ENCODE results near the gene FRAS1.
"Not testable (repeated sequence)": the region's sequence is repeated elsewhere in the genome, so short reads cannot be mapped to it uniquely, and the experiment has no call there.

The FRAS1 gene

GRCh38 chr4:78267790-78268189, 210.7 kb downstream of the FRAS1 start:
- H3K4me3 ChIP-seq (ENCODE audit: low read depth, low read length): no peak overlapping the region

GRCh38 chr4:78268597-78268996, 211.5 kb downstream of the FRAS1 start:
- no peak overlapping the region for H3K4me3 ChIP-seq (ENCODE audit: low read depth, low read length)

DNA sequence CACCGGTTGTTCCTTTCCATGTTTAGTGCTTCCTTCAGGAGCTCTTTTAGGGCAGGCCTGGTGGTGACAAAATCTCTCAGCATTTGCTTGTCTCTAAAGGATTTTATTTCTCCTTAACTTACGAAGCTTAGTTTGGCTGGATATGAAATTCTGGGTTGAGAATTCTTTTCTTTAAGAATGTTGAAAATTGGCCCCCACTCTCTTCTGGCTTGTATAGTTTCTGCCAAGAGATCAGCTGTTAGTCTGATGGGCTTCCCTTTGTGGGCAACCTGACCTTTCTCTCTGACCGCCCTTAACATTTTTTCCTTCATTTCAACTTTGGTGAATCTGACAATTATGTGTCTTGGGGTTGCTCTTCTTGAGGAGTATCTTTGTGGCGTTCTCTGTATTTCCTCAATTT, 218.3 kb downstream of the FRAS1 start:
- H3K4me3 ChIP-seq (ENCODE audit: low read depth, low read length): not testable (repeated sequence)

GRCh38 chr4:78286281-78286680, 229.2 kb downstream of the FRAS1 start:
- H3K4me3 ChIP-seq (ENCODE audit: low read depth, low read length): no peak overlapping the region

- H3K4me3 ChIP-seq (ENCODE audit: low read depth, low read length): no peak overlapping the region
Observed at GRCh38 chr4:78288327-78288726, 231.2 kb downstream of the FRAS1 start.

GRCh38 chr4:78291277-78291676, 234.2 kb downstream of the FRAS1 start:
- H3K4me3 ChIP-seq (ENCODE audit: low read depth, low read length): no peak overlapping the region

- H3K4me3 ChIP-seq (ENCODE audit: low read depth, low read length): no peak overlapping the region
Observed at GRCh38 chr4:78292341-78292740, 235.2 kb downstream of the FRAS1 start.

- H3K4me3 ChIP-seq (ENCODE audit: low read depth, low read length): no peak overlapping the region
Observed at GRCh38 chr4:78292856-78293255, 235.7 kb downstream of the FRAS1 start.

- no peak overlapping the region for H3K4me3 ChIP-seq (ENCODE audit: low read depth, low read length)
Observed at GRCh38 chr4:78293348-78293747, 236.2 kb downstream of the FRAS1 start.

DNA sequence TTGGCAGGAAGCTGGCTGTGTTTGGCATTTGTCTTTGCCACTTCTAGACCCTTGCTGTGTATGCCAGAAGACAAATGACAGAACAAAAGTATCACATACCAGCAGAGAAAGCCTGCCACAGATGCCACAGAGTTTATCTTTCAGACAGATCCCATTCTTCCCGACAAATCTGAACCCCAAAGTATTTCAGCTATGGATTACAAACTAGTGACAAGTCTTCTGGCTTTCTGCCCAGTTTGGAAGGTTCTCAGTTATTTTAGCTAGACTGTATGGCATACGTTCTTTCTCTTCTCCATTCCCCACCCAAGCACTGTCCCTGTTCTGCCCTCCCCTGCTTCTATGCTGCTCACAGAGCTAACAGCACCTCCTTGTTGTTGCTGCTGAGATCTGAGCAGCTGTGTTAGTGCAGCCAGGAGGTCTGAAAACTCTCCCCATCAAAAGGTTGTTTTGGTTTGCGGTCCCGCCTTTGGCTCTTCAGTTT, 236.7 kb downstream of the FRAS1 start:
- no peak overlapping the region for H3K4me3 ChIP-seq (ENCODE audit: low read depth, low read length)

- no peak overlapping the region for H3K4me3 ChIP-seq (ENCODE audit: low read depth, low read length)
Observed at GRCh38 chr4:78296261-78296660, 239.1 kb downstream of the FRAS1 start.

- H3K4me3 ChIP-seq (ENCODE audit: low read depth, low read length): no peak overlapping the region
Observed at GRCh38 chr4:78297116-78297800, 240.1 kb downstream of the FRAS1 start.

DNA sequence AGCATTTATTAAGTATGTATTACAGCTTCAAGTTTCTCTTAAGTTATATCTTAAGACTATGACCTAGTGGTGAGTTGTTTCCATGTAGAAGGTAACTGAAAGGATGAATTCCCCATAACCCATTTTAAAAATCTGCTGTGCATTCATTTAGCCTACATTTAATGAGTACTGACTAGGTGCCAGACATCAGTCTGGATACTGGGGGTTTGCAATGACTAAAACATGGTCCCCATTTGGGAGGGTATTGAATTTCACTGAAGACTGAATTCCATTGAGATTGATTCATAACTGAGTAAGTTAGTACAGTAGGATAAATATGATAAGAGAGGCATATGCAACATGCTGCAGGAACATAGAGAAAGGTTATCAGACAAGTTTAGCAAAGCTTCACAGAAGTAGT, 241.5 kb downstream of the FRAS1 start:
- H3K4me3 ChIP-seq (ENCODE audit: low read depth, low read length): no peak overlapping the region

- H3K4me3 ChIP-seq (ENCODE audit: low read depth, low read length): no peak overlapping the region
Observed at GRCh38 chr4:78299565-78299972, 242.4 kb downstream of the FRAS1 start.

DNA sequence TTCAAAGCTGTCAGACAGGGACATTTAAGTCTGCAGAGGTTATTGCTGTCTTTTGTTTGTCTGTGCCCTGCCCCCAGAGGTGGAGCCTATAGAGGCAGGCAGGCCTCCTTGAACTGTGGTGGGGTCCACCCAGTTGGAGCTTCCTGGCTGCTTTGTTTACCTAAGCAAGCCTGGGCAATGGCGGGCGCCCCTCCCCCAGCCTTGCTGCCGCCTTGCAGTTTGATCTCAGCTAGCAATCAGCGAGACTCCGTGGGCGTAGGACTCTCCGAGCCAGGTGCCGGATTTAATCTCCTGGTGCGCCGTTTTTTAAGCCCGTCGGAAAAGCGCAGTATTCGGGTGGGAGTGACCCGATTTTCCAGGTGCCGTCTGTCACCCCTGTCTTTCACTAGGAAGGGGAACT, 250.1 kb downstream of the FRAS1 start:
- H3K4me3 ChIP-seq (ENCODE audit: low read depth, low read length): not testable (repeated sequence)

DNA sequence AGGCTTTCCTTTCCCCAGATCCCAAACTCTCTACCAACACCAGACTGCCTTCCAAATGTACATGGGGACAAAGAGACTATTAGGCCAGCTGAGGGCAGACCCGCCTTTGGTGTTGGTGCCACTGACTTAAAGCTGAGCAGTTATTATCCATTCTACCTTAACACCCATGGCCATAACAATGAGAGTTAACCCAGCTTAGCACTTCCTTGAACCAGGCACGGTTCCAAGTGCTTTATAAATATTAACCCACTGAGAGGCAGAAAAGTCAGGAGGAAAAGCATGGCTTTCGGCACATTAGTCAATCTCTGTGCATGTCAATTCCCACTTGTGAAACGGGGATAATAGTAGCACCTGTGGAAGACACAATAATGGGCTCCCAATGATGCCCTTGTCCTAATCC, 251.4 kb downstream of the FRAS1 start:
- H3K4me3 ChIP-seq (ENCODE audit: low read depth, low read length): no peak overlapping the region

- no peak overlapping the region for H3K4me3 ChIP-seq (ENCODE audit: low read depth, low read length)
Observed at GRCh38 chr4:78309352-78309751, 252.2 kb downstream of the FRAS1 start.

DNA sequence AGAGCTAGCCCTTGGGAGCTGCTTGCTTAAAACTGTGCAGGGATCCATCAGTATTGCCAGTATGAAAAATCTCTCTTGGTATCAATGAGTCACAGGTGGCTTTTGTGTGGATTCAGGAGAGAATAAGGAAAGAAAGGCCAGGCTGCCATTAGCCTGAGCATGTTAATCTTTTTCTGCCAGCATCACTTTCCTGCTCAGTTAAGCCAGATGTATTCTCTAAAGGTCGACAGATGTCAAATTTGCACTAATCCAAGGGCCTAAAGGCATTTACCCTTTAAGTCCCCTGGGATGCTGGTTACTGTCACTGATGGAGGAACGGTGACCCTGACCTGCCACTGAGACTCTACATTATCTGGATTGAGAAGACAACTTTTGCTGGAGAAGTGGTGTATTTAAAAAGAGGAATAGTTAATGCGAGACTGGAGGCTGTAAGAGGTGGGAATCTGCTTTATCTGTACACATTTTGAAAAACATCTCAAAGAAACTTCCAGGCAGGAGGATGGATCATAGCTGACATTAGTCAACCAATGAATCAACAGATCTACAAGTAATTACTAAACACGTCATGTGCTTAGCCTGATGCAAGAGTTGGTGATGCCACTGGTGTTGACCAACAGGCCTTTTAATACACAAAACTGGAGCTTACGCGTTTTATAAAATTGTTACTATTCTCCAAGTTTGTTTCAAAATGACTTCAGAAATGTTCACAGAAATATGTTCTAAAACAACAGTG, 253.1 kb downstream of the FRAS1 start:
- H3K4me3 ChIP-seq (ENCODE audit: low read depth, low read length): no peak overlapping the region

- H3K4me3 ChIP-seq (ENCODE audit: low read depth, low read length): no peak overlapping the region
Observed at GRCh38 chr4:78310740-78311115, 253.6 kb downstream of the FRAS1 start.

- H3K4me3 ChIP-seq (ENCODE audit: low read depth, low read length): no peak overlapping the region
Observed at GRCh38 chr4:78311306-78311705, 254.2 kb downstream of the FRAS1 start.

DNA sequence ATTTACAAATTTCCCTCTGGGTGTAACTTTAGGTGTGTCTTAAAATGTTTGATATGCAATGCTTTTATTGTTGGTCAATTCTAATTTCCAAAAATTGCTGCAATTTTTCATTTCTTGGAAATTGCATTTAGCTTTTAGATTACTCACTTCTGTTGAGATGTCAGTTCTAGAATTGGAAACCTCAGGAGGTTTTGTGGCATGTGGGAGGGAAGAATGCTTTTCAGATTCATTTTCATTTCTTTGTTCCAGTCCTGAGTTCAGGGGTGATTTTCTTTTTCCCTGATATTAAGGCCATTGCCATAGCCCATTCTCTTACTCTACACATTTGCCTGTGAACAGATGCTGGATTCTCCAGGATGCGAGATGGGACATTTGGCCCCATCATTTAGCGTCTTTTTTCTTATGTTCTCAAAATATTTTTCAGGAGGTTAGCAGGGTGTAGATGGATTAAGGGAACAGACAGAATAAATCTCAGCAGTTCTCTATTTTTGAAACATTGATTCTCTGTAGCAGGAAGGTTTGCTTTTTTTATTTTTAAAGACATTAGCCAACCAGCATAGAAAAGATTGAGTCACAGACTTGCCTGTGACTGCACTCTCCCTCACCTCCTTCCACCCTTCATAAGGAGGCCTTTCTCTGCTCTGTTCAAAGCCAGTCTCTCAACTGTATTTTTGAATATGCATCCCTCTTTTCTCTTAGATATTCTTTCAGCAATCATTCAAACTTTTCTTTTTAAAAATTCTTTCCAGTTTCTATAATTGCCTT, 256.0 kb downstream of the FRAS1 start:
- H3K4me3 ChIP-seq (ENCODE audit: low read depth, low read length): no peak overlapping the region

DNA sequence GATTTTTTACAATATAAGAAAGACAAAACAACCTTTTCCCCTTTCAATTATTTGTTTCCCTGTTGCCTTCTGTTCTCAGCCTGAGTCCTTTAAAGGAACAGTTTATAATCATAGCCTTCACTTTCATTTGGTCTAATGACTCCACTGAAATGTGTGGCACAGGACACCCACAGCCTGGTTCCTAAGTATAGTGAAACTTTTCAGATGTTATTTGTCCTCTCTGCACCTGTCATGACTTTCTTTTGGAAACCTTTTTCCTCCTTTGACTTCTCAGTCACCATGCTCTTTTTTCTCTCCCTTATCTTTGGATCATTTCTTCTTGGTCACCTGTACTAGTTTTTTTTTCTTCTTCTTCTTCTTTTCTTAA, 256.6 kb downstream of the FRAS1 start:
- H3K4me3 ChIP-seq (ENCODE audit: low read depth, low read length): no peak overlapping the region

Measured in iPS-11a (cell line).